ENCODE data around the gene TYROBP.

The TYROBP gene

GRCh38 chr19:35901055-35901644 is 6.9 kb downstream of the TYROBP start:
- H3K27me3 ChIP-seq (ENCODE audit: control insufficient read depth in 3 of 3, insufficient read depth in 3 of 3, low read depth in 1 of 3, low read length in 3 of 3) = peaks cover 0 to 40% (median 12%) of the 10 kb centered on the region in 3 experiments
- H3K18ac ChIP-seq (ENCODE audit: low read length) = peak overlapping the region; percentile 38
- H3K36me3 ChIP-seq (replicated peaks in 1 of 2; ENCODE audit: control insufficient read depth in 2 of 2, insufficient read depth in 2 of 2, low read length in 2 of 2) = peaks cover 10 to 16% of the 10 kb centered on the region in 2 donors
- H4K91ac ChIP-seq (ENCODE audit: low read depth, low read length, poor library complexity) = no peak overlapping the region
- no peak overlapping the region for H3K23ac ChIP-seq (ENCODE audit: low read depth, low read length, poor library complexity)
- H3K9me3 ChIP-seq (replicated peaks in 1 of 2; ENCODE audit: control insufficient read depth in 2 of 2, insufficient read depth in 1 of 2, low read depth in 1 of 2, low read length in 2 of 2) = no peaks in the 10 kb centered on the region
- no peak overlapping the region for H2AK5ac ChIP-seq (ENCODE audit: low read depth, low read length)
- H3K4me3 ChIP-seq (ENCODE audit: low read length in 2 of 2) = peak overlapping the region in 1 of 2 donors; percentile 93
- no CpG with 5 or more reads among the region's 2 CpGs for WGBS, 2 donors (ENCODE audit: extremely low coverage in 2 of 2, insufficient read length in 2 of 2, insufficient replicate concordance in 1 of 2)
- H4K8ac ChIP-seq (ENCODE audit: low read depth, low read length) = no peak overlapping the region
- H2BK12ac ChIP-seq (ENCODE audit: low read length) = no peak overlapping the region
- peak overlapping the region; percentile 98 for H2AFZ ChIP-seq (ENCODE audit: low read length)
- peak overlapping the region; percentile 33 for H3K4me2 ChIP-seq (ENCODE audit: insufficient read depth, low read length, poor library complexity, severe bottlenecking)
- no peak overlapping the region for H3K27ac ChIP-seq (replicated peaks; ENCODE audit: low read length)
- no peak overlapping the region for H3K14ac ChIP-seq (ENCODE audit: low read length)
- DNase-seq (ENCODE audit: low spot score) = no peak
- no peak overlapping the region for H3K9ac ChIP-seq (ENCODE audit: low read depth, low read length, poor library complexity)
- no peak overlapping the region for H2BK5ac ChIP-seq (ENCODE audit: low read length)
- no peak overlapping the region for H2BK15ac ChIP-seq (ENCODE audit: low read length)
- no peak overlapping the region for H2BK120ac ChIP-seq (ENCODE audit: low read depth, low read length)
- peaks cover 6 to 13% of the 10 kb centered on the region in 2 donors for H3K4me1 ChIP-seq (ENCODE audit: control insufficient read depth in 2 of 2, insufficient read depth in 1 of 2, low read depth in 1 of 2, low read length in 2 of 2)
- peaks cover 7% of the 10 kb centered on the region for H3K79me1 ChIP-seq (ENCODE audit: low read depth, low read length)
- H3K4ac ChIP-seq (ENCODE audit: low read length) = no peak overlapping the region

- H2BK120ac ChIP-seq (ENCODE audit: low read depth, low read length) = peak overlapping the region; percentile 81
- H2BK12ac ChIP-seq (ENCODE audit: low read length) = no peak overlapping the region
- no CpG with 5 or more reads among the region's 43 CpGs for WGBS, 2 donors (ENCODE audit: extremely low coverage in 2 of 2, insufficient read length in 2 of 2, insufficient replicate concordance in 1 of 2)
- peak overlapping the region; percentile 91 for H3K9ac ChIP-seq (ENCODE audit: low read depth, low read length, poor library complexity)
- no peak overlapping the region for H4K91ac ChIP-seq (ENCODE audit: low read depth, low read length, poor library complexity)
- peaks cover 9% of the 10 kb centered on the region for H3K79me1 ChIP-seq (ENCODE audit: low read depth, low read length)
- no peak overlapping the region for H2BK15ac ChIP-seq (ENCODE audit: low read length)
- peak overlapping the region; percentile 98 for H2BK5ac ChIP-seq (ENCODE audit: low read length)
- H3K36me3 ChIP-seq (replicated peaks in 1 of 2; ENCODE audit: control insufficient read depth in 2 of 2, insufficient read depth in 2 of 2, low read length in 2 of 2) = peaks cover 15 to 25% of the 10 kb centered on the region in 2 donors
- peak overlapping the region; percentile 85 for H3K23ac ChIP-seq (ENCODE audit: low read depth, low read length, poor library complexity)
- H3K4me3 ChIP-seq (ENCODE audit: low read length in 2 of 2) = peak overlapping the region; percentile 93 to 97
- H3K4ac ChIP-seq (ENCODE audit: low read length) = no peak overlapping the region
- DNase-seq (ENCODE audit: low spot score) = peak; percentile 58
- no peak overlapping the region for H4K8ac ChIP-seq (ENCODE audit: low read depth, low read length)
- peaks cover 6 to 13% of the 10 kb centered on the region in 2 donors for H3K4me1 ChIP-seq (ENCODE audit: control insufficient read depth in 2 of 2, insufficient read depth in 1 of 2, low read depth in 1 of 2, low read length in 2 of 2)
- H3K4me2 ChIP-seq (ENCODE audit: insufficient read depth, low read length, poor library complexity, severe bottlenecking) = peak overlapping the region; percentile 98
- no peaks in the 10 kb centered on the region for H3K9me3 ChIP-seq (replicated peaks in 1 of 2; ENCODE audit: control insufficient read depth in 2 of 2, insufficient read depth in 1 of 2, low read depth in 1 of 2, low read length in 2 of 2)
- H2AK5ac ChIP-seq (ENCODE audit: low read depth, low read length) = peak overlapping the region; percentile 81
- H3K14ac ChIP-seq (ENCODE audit: low read length) = no peak overlapping the region
- H3K27ac ChIP-seq (replicated peaks; ENCODE audit: low read length) = peak overlapping the region; percentile 46
- peak overlapping the region; percentile 96 for H3K18ac ChIP-seq (ENCODE audit: low read length)
- peak overlapping the region; percentile 98 for H2AFZ ChIP-seq (ENCODE audit: low read length)
- H3K27me3 ChIP-seq (ENCODE audit: control insufficient read depth in 3 of 3, insufficient read depth in 3 of 3, low read depth in 1 of 3, low read length in 3 of 3) = peaks cover 0 to 38% (median 12%) of the 10 kb centered on the region in 3 experiments
These were observed 8.4 kb downstream of the TYROBP start for GRCh38 chr19:35899547-35900214.

- Histone ChIP-seq H2BK120ac (ENCODE audit: low read depth, low read length) (no peak overlapping the region), H2BK15ac (ENCODE audit: low read length) (peak overlapping the region; percentile 45), H2BK5ac (ENCODE audit: low read length) (peak overlapping the region; percentile 33), H2AK5ac (ENCODE audit: low read depth, low read length) (peak overlapping the region; percentile 53), H2AFZ (ENCODE audit: low read length) (peak overlapping the region; percentile 98), H3K4me1 (ENCODE audit: control insufficient read depth in 2 of 2, insufficient read depth in 1 of 2, low read depth in 1 of 2, low read length in 2 of 2) (peaks cover 6 to 9% of the 10 kb centered on the region in 2 donors), H2BK12ac (ENCODE audit: low read length) (no peak overlapping the region), H3K9me3 (replicated peaks in 1 of 2; ENCODE audit: control insufficient read depth in 2 of 2, insufficient read depth in 1 of 2, low read depth in 1 of 2, low read length in 2 of 2) (no peaks in the 10 kb centered on the region), H3K4ac (ENCODE audit: low read length) (no peak overlapping the region), H3K79me1 (ENCODE audit: low read depth, low read length) (peaks cover 9% of the 10 kb centered on the region), H3K27me3 (ENCODE audit: control insufficient read depth in 3 of 3, insufficient read depth in 3 of 3, low read depth in 1 of 3, low read length in 3 of 3) (peaks cover 0 to 26% (median 12%) of the 10 kb centered on the region in 3 experiments), H4K91ac (ENCODE audit: low read depth, low read length, poor library complexity) (no peak overlapping the region), H3K14ac (ENCODE audit: low read length) (no peak overlapping the region), H3K9ac (ENCODE audit: low read depth, low read length, poor library complexity) (peak overlapping the region; percentile 53), H3K18ac (ENCODE audit: low read length) (peak overlapping the region; percentile 24), H3K27ac (replicated peaks; ENCODE audit: low read length) (no peak overlapping the region), H3K4me3 (ENCODE audit: low read length in 2 of 2) (peak overlapping the region; percentile 75 to 93), H4K8ac (ENCODE audit: low read depth, low read length) (no peak overlapping the region), H3K23ac (ENCODE audit: low read depth, low read length, poor library complexity) (peak overlapping the region; percentile 16), H3K4me2 (ENCODE audit: insufficient read depth, low read length, poor library complexity, severe bottlenecking) (peak overlapping the region; percentile 62), H3K36me3 (replicated peaks in 1 of 2; ENCODE audit: control insufficient read depth in 2 of 2, insufficient read depth in 2 of 2, low read length in 2 of 2) (peaks cover 15 to 29% of the 10 kb centered on the region in 2 donors)
- WGBS, 2 donors (ENCODE audit: extremely low coverage in 2 of 2, insufficient read length in 2 of 2, insufficient replicate concordance in 1 of 2) = no CpG with 5 or more reads among the region's 17 CpGs
- DNase-seq (ENCODE audit: low spot score) = no peak
These were observed 9.6 kb downstream of the TYROBP start for GRCh38 chr19:35898499-35898809.

GRCh38 chr19:35897706-35898451 is 10.2 kb downstream of the TYROBP start:
- Histone ChIP-seq H3K4me3 (ENCODE audit: low read length in 2 of 2) (no peak overlapping the region), H3K4me2 (ENCODE audit: insufficient read depth, low read length, poor library complexity, severe bottlenecking) (peak overlapping the region; percentile 14), H4K8ac (ENCODE audit: low read depth, low read length) (no peak overlapping the region), H3K27me3 (ENCODE audit: control insufficient read depth in 3 of 3, insufficient read depth in 3 of 3, low read depth in 1 of 3, low read length in 3 of 3) (peaks cover 0 to 20% (median 10%) of the 10 kb centered on the region in 3 experiments), H3K27ac (replicated peaks; ENCODE audit: low read length) (no peak overlapping the region), H2BK15ac (ENCODE audit: low read length) (no peak overlapping the region), H3K14ac (ENCODE audit: low read length) (no peak overlapping the region), H3K36me3 (replicated peaks in 1 of 2; ENCODE audit: control insufficient read depth in 2 of 2, insufficient read depth in 2 of 2, low read length in 2 of 2) (peaks cover 15 to 33% of the 10 kb centered on the region in 2 donors), H3K79me1 (ENCODE audit: low read depth, low read length) (peaks cover 9% of the 10 kb centered on the region), H2BK120ac (ENCODE audit: low read depth, low read length) (no peak overlapping the region), H3K9me3 (replicated peaks in 1 of 2; ENCODE audit: control insufficient read depth in 2 of 2, insufficient read depth in 1 of 2, low read depth in 1 of 2, low read length in 2 of 2) (no peaks in the 10 kb centered on the region), H2BK5ac (ENCODE audit: low read length) (no peak overlapping the region), H4K91ac (ENCODE audit: low read depth, low read length, poor library complexity) (no peak overlapping the region), H2AFZ (ENCODE audit: low read length) (no peak overlapping the region), H3K4ac (ENCODE audit: low read length) (no peak overlapping the region), H2AK5ac (ENCODE audit: low read depth, low read length) (no peak overlapping the region), H3K23ac (ENCODE audit: low read depth, low read length, poor library complexity) (peak overlapping the region; percentile 65), H3K4me1 (ENCODE audit: control insufficient read depth in 2 of 2, insufficient read depth in 1 of 2, low read depth in 1 of 2, low read length in 2 of 2) (peaks cover 6% of the 10 kb centered on the region in 2 donors), H3K9ac (ENCODE audit: low read depth, low read length, poor library complexity) (no peak overlapping the region), H3K18ac (ENCODE audit: low read length) (no peak overlapping the region), H2BK12ac (ENCODE audit: low read length) (no peak overlapping the region)
- DNase-seq (ENCODE audit: low spot score) = no peak
- WGBS, 2 donors (ENCODE audit: extremely low coverage in 2 of 2, insufficient read length in 2 of 2, insufficient replicate concordance in 1 of 2) = no CpG with 5 or more reads among the region's 13 CpGs
